ENCODE data around the gene IFT20.

DNA sequence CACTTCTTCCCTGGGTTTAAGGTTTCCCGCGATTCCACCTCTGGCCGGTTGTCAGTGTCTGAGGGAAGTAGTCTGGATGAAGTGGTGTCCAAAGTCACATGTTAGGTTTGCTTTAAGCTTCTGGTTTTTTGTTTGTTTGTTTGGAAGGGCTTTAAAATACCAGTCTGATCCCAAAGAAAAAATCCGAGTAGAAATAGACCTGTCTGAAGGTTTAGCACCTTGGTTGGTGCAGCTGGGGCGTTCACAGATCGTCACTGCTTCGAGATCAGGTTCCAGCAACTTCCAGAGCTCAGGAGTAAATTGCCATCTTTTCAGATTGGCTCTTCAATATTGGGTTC lies 15.7 kb downstream of the IFT20 start:
- TF ChIP-seq ARNTL (CRISPR knock-in tag; IDR thresholded peaks at IDR 0.05; ENCODE audit: borderline replicate concordance, low read depth) (no peak), CREB5 (CRISPR knock-in tag; IDR thresholded peaks at IDR 0.05; ENCODE audit: low read depth) (no peak), RARB (CRISPR knock-in tag; IDR thresholded peaks at IDR 0.05) (no peak), ZNF8 (CRISPR knock-in tag; IDR thresholded peaks at IDR 0.05) (no peak), GLIS3 (CRISPR knock-in tag; IDR thresholded peaks at IDR 0.05) (no peak), TCF4 (CRISPR knock-in tag; IDR thresholded peaks at IDR 0.05; ENCODE audit: borderline replicate concordance) (no peak), ZFP3 (CRISPR knock-in tag; IDR thresholded peaks at IDR 0.05) (no peak), ZNF565 (CRISPR knock-in tag; conservative IDR thresholded peaks at IDR 0.05; ENCODE audit: low read depth) (no peak), TOX (CRISPR knock-in tag; IDR thresholded peaks at IDR 0.05; ENCODE audit: borderline replicate concordance) (no peak), ZFP30 (CRISPR knock-in tag; IDR thresholded peaks at IDR 0.05) (no peak), POU6F1 (CRISPR knock-in tag; IDR thresholded peaks at IDR 0.05; ENCODE audit: borderline replicate concordance, low read depth) (no peak), OSR1 (CRISPR knock-in tag; IDR thresholded peaks at IDR 0.05) (no peak)
- TF ChIP-seq, protein P1, sequence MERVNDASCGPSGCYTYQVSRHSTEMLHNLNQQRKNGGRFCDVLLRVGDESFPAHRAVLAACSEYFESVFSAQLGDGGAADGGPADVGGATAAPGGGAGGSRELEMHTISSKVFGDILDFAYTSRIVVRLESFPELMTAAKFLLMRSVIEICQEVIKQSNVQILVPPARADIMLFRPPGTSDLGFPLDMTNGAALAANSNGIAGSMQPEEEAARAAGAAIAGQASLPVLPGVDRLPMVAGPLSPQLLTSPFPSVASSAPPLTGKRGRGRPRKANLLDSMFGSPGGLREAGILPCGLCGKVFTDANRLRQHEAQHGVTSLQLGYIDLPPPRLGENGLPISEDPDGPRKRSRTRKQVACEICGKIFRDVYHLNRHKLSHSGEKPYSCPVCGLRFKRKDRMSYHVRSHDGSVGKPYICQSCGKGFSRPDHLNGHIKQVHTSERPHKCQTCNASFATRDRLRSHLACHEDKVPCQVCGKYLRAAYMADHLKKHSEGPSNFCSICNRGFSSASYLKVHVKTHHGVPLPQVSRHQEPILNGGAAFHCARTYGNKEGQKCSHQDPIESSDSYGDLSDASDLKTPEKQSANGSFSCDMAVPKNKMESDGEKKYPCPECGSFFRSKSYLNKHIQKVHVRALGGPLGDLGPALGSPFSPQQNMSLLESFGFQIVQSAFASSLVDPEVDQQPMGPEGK (CRISPR knock-in tag; IDR thresholded peaks at IDR 0.05; ENCODE audit: borderline replicate concordance) = no peak
- TF ChIP-seq, protein P2, sequence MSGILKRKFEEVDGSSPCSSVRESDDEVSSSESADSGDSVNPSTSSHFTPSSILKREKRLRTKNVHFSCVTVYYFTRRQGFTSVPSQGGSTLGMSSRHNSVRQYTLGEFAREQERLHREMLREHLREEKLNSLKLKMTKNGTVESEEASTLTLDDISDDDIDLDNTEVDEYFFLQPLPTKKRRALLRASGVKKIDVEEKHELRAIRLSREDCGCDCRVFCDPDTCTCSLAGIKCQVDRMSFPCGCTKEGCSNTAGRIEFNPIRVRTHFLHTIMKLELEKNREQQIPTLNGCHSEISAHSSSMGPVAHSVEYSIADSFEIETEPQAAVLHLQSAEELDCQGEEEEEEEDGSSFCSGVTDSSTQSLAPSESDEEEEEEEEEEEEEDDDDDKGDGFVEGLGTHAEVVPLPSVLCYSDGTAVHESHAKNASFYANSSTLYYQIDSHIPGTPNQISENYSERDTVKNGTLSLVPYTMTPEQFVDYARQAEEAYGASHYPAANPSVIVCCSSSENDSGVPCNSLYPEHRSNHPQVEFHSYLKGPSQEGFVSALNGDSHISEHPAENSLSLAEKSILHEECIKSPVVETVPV (CRISPR knock-in tag; IDR thresholded peaks at IDR 0.05) = no peak

Measured in SK-N-SH treated with all-trans-retinoic acid at 6 μM for 48 hours (cell line).